ENCODE measurements around the gene DGCR2.
"Not testable (repeated sequence)": the region's sequence is repeated elsewhere in the genome, so short reads cannot be mapped to it uniquely, and the experiment has no call there.

DGCR2 gene

GRCh38 chr22:19001204-19001603 is 121.0 kb downstream of the DGCR2 start:
- no peak for DNase-seq (ENCODE audit: low spot score)

DNA sequence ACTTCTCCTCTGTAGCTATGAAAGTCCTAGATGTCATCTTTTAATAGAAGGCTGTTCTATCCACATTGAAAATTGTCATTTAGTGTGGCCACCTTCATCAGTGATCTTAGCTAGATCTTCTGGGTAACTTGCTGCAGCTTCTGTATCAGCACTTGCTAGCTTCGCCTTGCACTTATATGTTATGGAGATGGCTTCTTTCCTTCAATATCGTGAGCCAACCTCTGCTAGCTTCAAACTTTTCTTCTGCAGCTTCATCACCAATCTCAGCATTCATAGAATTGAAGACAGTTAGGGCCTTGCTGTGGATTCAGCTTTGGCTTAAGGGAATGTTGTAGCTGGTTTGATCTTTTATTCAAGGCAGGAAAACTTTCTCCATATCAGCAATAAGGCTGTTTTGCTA is 122.1 kb downstream of the DGCR2 start:
- DNase-seq (ENCODE audit: low spot score), result not testable (repeated sequence)

DNA sequence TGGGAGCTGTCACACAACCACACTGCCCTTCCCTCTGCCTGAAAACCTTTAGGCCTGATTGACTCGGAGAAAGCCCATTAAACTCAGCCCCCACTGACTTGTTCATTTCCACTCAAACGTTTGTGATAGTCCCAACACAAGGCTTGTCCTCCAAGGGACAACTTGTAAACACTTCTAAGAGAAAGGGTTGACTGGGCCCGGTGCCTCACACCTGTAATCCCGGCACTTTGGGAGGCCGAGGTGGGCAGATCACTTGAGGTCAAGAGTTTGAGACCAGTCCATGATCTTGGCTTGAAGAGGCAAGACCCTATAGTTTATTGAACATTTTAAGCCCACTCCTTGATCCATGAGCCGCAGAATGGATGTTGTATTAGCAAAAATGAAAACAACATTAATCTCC is 122.8 kb downstream of the DGCR2 start:
- DNase-seq (ENCODE audit: low spot score), result no peak

DNA sequence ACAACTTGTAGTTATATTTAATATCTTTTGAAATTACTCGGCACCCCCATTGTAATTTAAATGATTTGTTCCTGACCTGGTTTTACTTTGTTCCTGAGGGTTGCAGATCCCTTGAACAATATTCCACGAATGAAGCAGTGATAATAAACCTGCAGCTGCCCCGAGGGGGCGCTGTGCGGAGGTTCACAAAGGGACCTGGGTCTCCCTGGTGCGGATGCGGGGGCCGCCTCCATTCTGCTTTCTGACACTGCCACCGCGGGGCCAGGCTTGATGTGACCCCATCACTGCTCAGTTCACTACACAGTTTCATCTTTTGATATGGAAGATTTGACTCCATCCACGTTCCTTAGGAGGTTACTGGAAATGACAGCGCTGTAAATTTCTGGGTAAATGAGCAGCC is 123.2 kb downstream of the DGCR2 start:
- DNase-seq (ENCODE audit: low spot score), result no peak

DNA sequence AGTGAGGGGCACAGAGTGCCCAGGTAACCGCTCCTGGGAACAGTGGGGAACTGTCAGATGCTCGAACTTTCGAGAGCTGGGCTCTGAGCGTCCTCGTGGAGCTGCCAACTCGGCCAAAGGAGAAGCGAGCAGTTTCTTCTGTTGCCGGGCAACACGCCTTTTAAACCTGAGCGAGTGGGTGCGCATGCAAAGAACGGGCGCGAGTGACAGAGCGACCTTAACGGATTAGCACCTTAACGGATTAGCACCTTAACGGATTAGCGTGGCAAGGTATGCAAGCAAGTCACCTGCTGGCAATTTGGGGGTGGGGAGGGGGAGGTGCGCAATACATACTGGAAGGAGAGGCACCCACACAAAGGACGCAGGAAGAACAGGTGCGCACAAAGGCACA is 124.3 kb downstream of the DGCR2 start:
- no peak for DNase-seq (ENCODE audit: low spot score)

GRCh38 chr22:18997306-18997924 is 124.8 kb downstream of the DGCR2 start:
- DNase-seq (ENCODE audit: low spot score), result no peak

DNA sequence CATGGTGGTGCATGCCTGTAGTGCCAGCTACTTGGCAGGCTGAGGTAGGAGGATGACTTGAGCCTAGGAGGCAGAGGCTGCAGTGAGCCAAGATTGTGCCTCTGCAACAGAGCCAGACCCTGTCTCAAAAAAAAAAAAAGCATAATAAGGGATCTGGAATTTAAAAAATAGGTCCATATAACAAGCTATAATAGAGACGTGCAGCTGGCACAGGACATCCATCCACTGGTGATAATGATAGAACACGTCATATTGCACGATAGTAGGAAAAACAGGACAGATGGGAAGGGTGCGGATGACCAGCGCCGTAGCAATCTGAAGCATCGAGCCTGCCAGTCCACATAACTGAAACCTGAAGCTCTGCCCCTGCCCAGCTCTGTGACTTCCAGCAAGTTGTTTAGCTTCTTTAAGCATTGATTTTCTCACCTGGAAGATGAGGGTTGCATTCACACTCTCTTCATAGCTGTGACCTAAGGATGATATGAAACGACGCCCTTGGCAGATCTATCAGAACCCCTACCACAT is 125.8 kb downstream of the DGCR2 start:
- no peak for DNase-seq (ENCODE audit: low spot score)

- DNase-seq (ENCODE audit: low spot score), result no peak
Observed at GRCh38 chr22:18995327-18995711, 126.9 kb downstream of the DGCR2 start.

DNA sequence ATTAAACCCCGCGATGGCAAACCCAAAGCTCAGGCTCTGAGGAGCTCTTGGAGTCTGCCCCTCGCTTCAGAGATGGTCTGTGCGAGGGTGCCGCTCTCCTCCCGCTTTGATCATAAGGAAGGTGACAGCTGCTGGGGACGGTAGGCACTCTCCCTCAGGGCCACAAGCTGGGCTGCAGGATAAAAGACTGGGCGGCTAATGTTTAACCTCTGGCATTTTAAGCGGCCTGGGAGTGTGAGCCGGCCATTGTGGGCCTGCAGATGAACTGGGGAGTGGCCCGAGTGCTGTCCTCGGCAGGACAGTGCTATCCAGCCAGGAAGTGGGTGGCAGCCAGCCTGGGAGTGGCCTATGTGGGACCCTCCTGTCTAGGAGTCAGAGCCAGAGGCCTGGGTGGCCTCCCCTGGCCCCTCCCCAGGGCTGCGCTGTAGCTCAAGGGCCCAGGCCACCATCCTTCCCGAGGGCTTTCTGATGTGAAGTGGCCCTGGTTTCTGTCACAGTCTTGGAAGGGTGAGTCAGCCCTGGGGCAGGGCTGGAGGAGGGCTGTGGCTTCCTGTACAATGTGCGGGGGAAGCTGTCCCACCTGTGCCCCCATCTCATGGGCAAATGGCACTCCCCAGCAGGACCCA is 127.4 kb downstream of the DGCR2 start:
- peak; percentile 26 for DNase-seq (ENCODE audit: low spot score)

DNA sequence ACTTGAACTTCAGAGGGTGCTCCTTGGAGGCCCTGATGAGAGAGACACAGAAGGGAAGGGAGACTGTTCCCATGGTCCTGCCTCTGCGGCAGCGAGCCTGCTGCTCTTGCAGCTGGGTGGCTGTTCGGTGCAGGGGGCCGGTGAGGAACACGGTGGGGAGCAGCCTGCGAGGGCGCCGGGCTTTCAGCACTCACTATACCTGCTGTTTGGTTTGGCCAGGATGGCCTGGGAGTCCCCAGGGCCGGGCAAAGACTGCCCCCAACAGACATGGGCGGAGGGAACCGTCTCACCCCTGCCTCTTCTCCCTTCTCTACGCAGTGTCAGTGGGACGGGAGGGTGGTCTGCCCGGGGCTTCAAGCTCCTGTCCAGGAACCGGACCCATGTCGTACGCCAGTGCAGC is 128.2 kb downstream of the DGCR2 start:
- no peak for DNase-seq (ENCODE audit: low spot score)

- no peak for DNase-seq (ENCODE audit: low spot score)
Observed at GRCh38 chr22:18992543-18993198, 129.5 kb downstream of the DGCR2 start.

DNA sequence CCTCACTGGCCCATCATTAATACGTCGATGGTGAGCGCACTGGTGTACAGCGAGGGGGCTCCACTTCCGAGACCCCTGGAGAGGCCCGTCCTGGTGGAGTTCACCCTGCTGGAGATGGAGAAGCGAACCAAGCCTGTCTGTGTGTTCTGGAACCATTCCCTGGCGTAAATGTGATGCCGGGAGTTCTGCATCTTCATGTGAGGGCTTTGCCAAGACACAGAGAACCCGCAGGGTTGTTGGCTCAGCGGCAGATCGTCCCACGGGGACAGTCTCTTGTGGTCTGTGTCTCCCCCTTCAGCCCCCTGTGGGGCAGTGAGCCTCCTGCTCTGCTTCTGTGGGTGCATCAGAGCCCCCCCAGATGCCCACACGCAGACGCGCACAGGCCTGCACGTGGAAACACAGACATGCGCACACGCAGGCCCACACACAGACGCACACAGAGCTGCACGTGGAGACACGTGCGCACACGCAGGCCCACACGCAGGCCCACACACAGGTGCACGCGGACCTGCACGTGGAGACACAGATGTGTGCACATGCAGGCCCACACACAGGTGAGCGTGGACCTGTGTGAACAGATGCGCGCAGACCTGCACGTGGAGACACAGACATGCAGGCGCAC is 130.3 kb downstream of the DGCR2 start:
- DNase-seq (ENCODE audit: low spot score), result no peak

DNA sequence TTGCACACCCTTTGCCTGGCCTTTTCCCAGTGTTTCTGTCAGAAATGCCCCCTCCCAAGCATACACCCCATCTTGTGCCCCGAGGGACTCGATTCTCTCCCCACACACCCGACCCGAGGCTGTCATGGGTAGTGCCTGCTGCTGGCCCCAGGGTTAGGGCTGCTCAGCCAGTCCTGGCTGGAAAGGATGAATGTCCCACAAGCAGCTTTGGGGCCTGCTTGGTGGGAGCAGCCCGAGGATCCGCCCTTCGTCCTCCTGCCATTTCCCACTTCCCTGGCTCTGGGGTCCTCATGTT is 131.1 kb downstream of the DGCR2 start:
- DNase-seq (ENCODE audit: low spot score), result no peak

- DNase-seq (ENCODE audit: low spot score), result no peak
Observed at GRCh38 chr22:18990355-18991137, 131.7 kb downstream of the DGCR2 start.

GRCh38 chr22:18988958-18989357 is 133.3 kb downstream of the DGCR2 start:
- no peak for DNase-seq (ENCODE audit: low spot score)

DNA sequence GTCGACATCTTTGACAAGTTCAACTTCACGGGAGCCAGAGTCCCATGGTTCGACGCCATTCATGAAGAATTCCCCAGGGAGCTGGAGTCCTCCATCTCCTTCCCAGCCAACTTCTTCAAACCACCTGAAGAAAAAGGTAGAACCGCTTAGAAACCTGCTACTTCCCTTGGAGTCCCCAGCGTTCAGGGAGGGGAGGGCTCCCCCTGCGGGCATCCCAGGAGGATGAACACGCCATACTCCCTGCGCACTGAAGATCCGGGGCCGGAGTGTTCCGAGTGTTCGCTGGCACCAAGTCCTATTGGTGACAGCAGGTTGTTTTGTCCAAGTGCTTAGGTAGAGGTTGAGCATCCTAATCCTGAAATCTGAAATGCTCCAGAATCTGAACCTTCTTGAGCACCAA is 134.4 kb downstream of the DGCR2 start:
- DNase-seq (ENCODE audit: low spot score), result peak; percentile 5

DNA sequence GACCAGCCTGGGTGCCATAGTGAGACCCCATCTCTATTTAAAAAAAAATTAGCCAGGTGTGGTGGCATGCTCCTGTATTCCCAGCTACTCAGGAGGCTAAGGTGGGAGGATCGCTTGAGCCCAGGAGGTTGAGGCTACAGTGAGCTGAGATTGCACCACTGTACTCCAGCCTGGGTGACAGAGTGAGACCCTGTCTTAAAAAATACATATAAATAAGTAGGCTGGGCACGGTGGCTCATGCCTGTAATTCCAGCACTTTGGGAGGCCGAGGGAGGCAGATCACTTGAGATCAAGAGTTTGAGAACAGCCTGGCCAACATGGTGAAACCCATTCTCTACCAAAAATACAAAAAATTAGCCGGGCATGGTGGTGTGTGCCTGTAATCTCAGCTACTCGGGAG is 135.1 kb downstream of the DGCR2 start:
- not testable (repeated sequence) for DNase-seq (ENCODE audit: low spot score)
